GM18870 (cell line): Measurements from ENCODE around the gene TBX21.
"Not testable (repeated sequence)": the region's sequence is repeated elsewhere in the genome, so short reads cannot be mapped to it uniquely, and the experiment has no call there.

Experiments
- ATAC-seq: cut with Tn5 transposase; IDR thresholded peaks from one replicate; pipeline ENCODE4 v1.9.1; 2021; ENCODE audit warnings: moderate library complexity; ENCODE audit not compliant: unreplicated experiment

TBX21 gene

GRCh38 chr17:47760409-47761140, 27.5 kb downstream of the TBX21 start:
- ATAC-seq, result no peak

- ATAC-seq, result no peak
These were observed 29.7 kb downstream of the TBX21 start for GRCh38 chr17:47762728-47763127.

- ATAC-seq, result no peak
These were observed 31.0 kb downstream of the TBX21 start for GRCh38 chr17:47763913-47764582.

GRCh38 chr17:47773649-47774048, 40.6 kb downstream of the TBX21 start:
- not testable (repeated sequence) for ATAC-seq

GRCh38 chr17:47774331-47774730, 41.3 kb downstream of the TBX21 start:
- ATAC-seq, result no peak

GRCh38 chr17:47774987-47775580, 42.0 kb downstream of the TBX21 start:
- no peak for ATAC-seq

- no peak for ATAC-seq
These were observed 43.5 kb downstream of the TBX21 start for GRCh38 chr17:47776330-47777197.

GRCh38 chr17:47778184-47778635, 45.2 kb downstream of the TBX21 start:
- no peak for ATAC-seq

GRCh38 chr17:47781397-47781796, 48.4 kb downstream of the TBX21 start:
- ATAC-seq, result no peak

GRCh38 chr17:47785538-47786123, 52.6 kb downstream of the TBX21 start:
- no peak for ATAC-seq

- ATAC-seq, result no peak
These were observed 56.9 kb downstream of the TBX21 start for GRCh38 chr17:47789611-47790561.

- ATAC-seq, result no peak
These were observed 58.0 kb downstream of the TBX21 start for GRCh38 chr17:47791025-47791424.

- no peak for ATAC-seq
These were observed 59.4 kb downstream of the TBX21 start for GRCh38 chr17:47792457-47792856.

GRCh38 chr17:47792979-47793378, 59.9 kb downstream of the TBX21 start:
- ATAC-seq, result no peak
